Measurements from ENCODE around the gene FETUB.

The FETUB gene

GRCh38 chr3:186639778-186640472, at the start of gene FETUB:
Gene FETUB (plus strand): TSS chr3:186640399. CDS start chr3:186640461, 62 bp downstream.
- Mint-ChIP-seq H3K4me3 (no peak within 1 kb of the TSS), H3K4me1 (ENCODE audit: low read depth) (peaks cover 7% of the 10 kb centered on the region), H3K27me3 (ENCODE audit: low read depth) (peaks cover 18% of the 10 kb centered on the region), H3K36me3 (ENCODE audit: low read depth) (no peaks in the 10 kb centered on the region), H3K27ac (no peak within 1 kb of the TSS), H3K9me3 (no peaks in the 10 kb centered on the region)
- no peak for DNase-seq (ENCODE audit: low spot score)

- peaks cover 18% of the 10 kb centered on the region for H3K4me1 Mint-ChIP-seq (ENCODE audit: low read depth)
Observed at GRCh38 chr3:186590580-186591295, 49.5 kb upstream of the FETUB start.

GRCh38 chr3:186592682-186593081, 47.5 kb upstream of the FETUB start:
- H3K36me3 Mint-ChIP-seq (ENCODE audit: low read depth) = peaks cover 4% of the 10 kb centered on the region
- no peak overlapping the region for H3K4me3 Mint-ChIP-seq
- no peak overlapping the region for H3K27ac Mint-ChIP-seq
- H3K27me3 Mint-ChIP-seq (ENCODE audit: low read depth) = peaks cover 4% of the 10 kb centered on the region
- no peaks in the 10 kb centered on the region for H3K9me3 Mint-ChIP-seq
- no peak for DNase-seq (ENCODE audit: low spot score)
- peaks cover 18% of the 10 kb centered on the region for H3K4me1 Mint-ChIP-seq (ENCODE audit: low read depth)

More at GRCh38 chr3:186590580-186591295, 49.5 kb upstream of the FETUB start:
- DNase-seq (ENCODE audit: low spot score) = no peak
- Mint-ChIP-seq H3K4me3 (no peak overlapping the region), H3K27ac (no peak overlapping the region), H3K36me3 (ENCODE audit: low read depth) (peaks cover 10% of the 10 kb centered on the region), H3K9me3 (no peaks in the 10 kb centered on the region), H3K27me3 (ENCODE audit: low read depth) (peaks cover 3% of the 10 kb centered on the region)

- peaks cover 9% of the 10 kb centered on the region for H3K27me3 Mint-ChIP-seq (ENCODE audit: low read depth)
- no peak for DNase-seq (ENCODE audit: low spot score)
- H3K36me3 Mint-ChIP-seq (ENCODE audit: low read depth) = no peaks in the 10 kb centered on the region
- H3K9me3 Mint-ChIP-seq = no peaks in the 10 kb centered on the region
- H3K4me1 Mint-ChIP-seq (ENCODE audit: low read depth) = peaks cover 12% of the 10 kb centered on the region
- H3K27ac Mint-ChIP-seq = no peak overlapping the region
- no peak overlapping the region for H3K4me3 Mint-ChIP-seq
Observed at GRCh38 chr3:186593862-186594261, 46.3 kb upstream of the FETUB start.

GRCh38 chr3:186594591-186595113, 45.5 kb upstream of the FETUB start:
- peaks cover 12% of the 10 kb centered on the region for H3K27me3 Mint-ChIP-seq (ENCODE audit: low read depth)
- no peaks in the 10 kb centered on the region for H3K36me3 Mint-ChIP-seq (ENCODE audit: low read depth)
- H3K4me3 Mint-ChIP-seq = no peak overlapping the region
- H3K4me1 Mint-ChIP-seq (ENCODE audit: low read depth) = peaks cover 9% of the 10 kb centered on the region
- DNase-seq (ENCODE audit: low spot score) = no peak
- H3K9me3 Mint-ChIP-seq = no peaks in the 10 kb centered on the region
- H3K27ac Mint-ChIP-seq = no peak overlapping the region

- Mint-ChIP-seq H3K4me3 (no peak overlapping the region), H3K4me1 (ENCODE audit: low read depth) (peaks cover 2% of the 10 kb centered on the region), H3K9me3 (no peaks in the 10 kb centered on the region), H3K27me3 (ENCODE audit: low read depth) (peaks cover 14% of the 10 kb centered on the region), H3K36me3 (ENCODE audit: low read depth) (no peaks in the 10 kb centered on the region), H3K27ac (no peak overlapping the region)
- no peak for DNase-seq (ENCODE audit: low spot score)
Observed at GRCh38 chr3:186596568-186597287, 43.5 kb upstream of the FETUB start.

- H3K4me1 Mint-ChIP-seq (ENCODE audit: low read depth) = peaks cover 2% of the 10 kb centered on the region
- DNase-seq (ENCODE audit: low spot score) = no peak
- H3K27me3 Mint-ChIP-seq (ENCODE audit: low read depth) = peaks cover 16% of the 10 kb centered on the region
- H3K4me3 Mint-ChIP-seq = no peak overlapping the region
- no peaks in the 10 kb centered on the region for H3K9me3 Mint-ChIP-seq
- no peak overlapping the region for H3K27ac Mint-ChIP-seq
- no peaks in the 10 kb centered on the region for H3K36me3 Mint-ChIP-seq (ENCODE audit: low read depth)
Observed at GRCh38 chr3:186598108-186598784, 42.0 kb upstream of the FETUB start.

GRCh38 chr3:186598794-186599141, 41.4 kb upstream of the FETUB start:
- DNase-seq (ENCODE audit: low spot score) = no peak
- Mint-ChIP-seq H3K4me1 (ENCODE audit: low read depth) (peaks cover 2% of the 10 kb centered on the region), H3K27me3 (ENCODE audit: low read depth) (peaks cover 14% of the 10 kb centered on the region), H3K36me3 (ENCODE audit: low read depth) (no peaks in the 10 kb centered on the region), H3K9me3 (no peaks in the 10 kb centered on the region), H3K4me3 (no peak overlapping the region), H3K27ac (no peak overlapping the region)

- no peaks in the 10 kb centered on the region for H3K9me3 Mint-ChIP-seq
- no peak overlapping the region for H3K27ac Mint-ChIP-seq
- H3K4me1 Mint-ChIP-seq (ENCODE audit: low read depth) = peaks cover 2% of the 10 kb centered on the region
- no peaks in the 10 kb centered on the region for H3K36me3 Mint-ChIP-seq (ENCODE audit: low read depth)
- no peak for DNase-seq (ENCODE audit: low spot score)
- H3K4me3 Mint-ChIP-seq = no peak overlapping the region
- H3K27me3 Mint-ChIP-seq (ENCODE audit: low read depth) = peaks cover 14% of the 10 kb centered on the region
Observed at GRCh38 chr3:186599142-186599784, 40.9 kb upstream of the FETUB start.

GRCh38 chr3:186599785-186600166, 40.4 kb upstream of the FETUB start:
- H3K9me3 Mint-ChIP-seq = no peaks in the 10 kb centered on the region
- H3K36me3 Mint-ChIP-seq (ENCODE audit: low read depth) = no peaks in the 10 kb centered on the region
- H3K27ac Mint-ChIP-seq = no peak overlapping the region
- no peak overlapping the region for H3K4me3 Mint-ChIP-seq
- peaks cover 2% of the 10 kb centered on the region for H3K4me1 Mint-ChIP-seq (ENCODE audit: low read depth)
- H3K27me3 Mint-ChIP-seq (ENCODE audit: low read depth) = peaks cover 14% of the 10 kb centered on the region
- no peak for DNase-seq (ENCODE audit: low spot score)

GRCh38 chr3:186600896-186601295, 39.3 kb upstream of the FETUB start:
- Mint-ChIP-seq H3K9me3 (no peaks in the 10 kb centered on the region), H3K36me3 (ENCODE audit: low read depth) (no peaks in the 10 kb centered on the region), H3K4me3 (no peak overlapping the region), H3K27ac (no peak overlapping the region), H3K27me3 (ENCODE audit: low read depth) (peaks cover 20% of the 10 kb centered on the region), H3K4me1 (ENCODE audit: low read depth) (peaks cover 2% of the 10 kb centered on the region)
- DNase-seq (ENCODE audit: low spot score) = no peak

GRCh38 chr3:186603159-186603558, 37.0 kb upstream of the FETUB start:
- peaks cover 20% of the 10 kb centered on the region for H3K27me3 Mint-ChIP-seq (ENCODE audit: low read depth)
- H3K4me1 Mint-ChIP-seq (ENCODE audit: low read depth) = peaks cover 2% of the 10 kb centered on the region
- no peak for DNase-seq (ENCODE audit: low spot score)
- no peak overlapping the region for H3K27ac Mint-ChIP-seq
- no peaks in the 10 kb centered on the region for H3K9me3 Mint-ChIP-seq
- H3K36me3 Mint-ChIP-seq (ENCODE audit: low read depth) = no peaks in the 10 kb centered on the region
- no peak overlapping the region for H3K4me3 Mint-ChIP-seq

GRCh38 chr3:186605078-186605477, 35.1 kb upstream of the FETUB start:
- peaks cover 12% of the 10 kb centered on the region for H3K27me3 Mint-ChIP-seq (ENCODE audit: low read depth)
- H3K27ac Mint-ChIP-seq = no peak overlapping the region
- no peaks in the 10 kb centered on the region for H3K36me3 Mint-ChIP-seq (ENCODE audit: low read depth)
- no peak overlapping the region for H3K4me3 Mint-ChIP-seq
- H3K4me1 Mint-ChIP-seq (ENCODE audit: low read depth) = peaks cover 2% of the 10 kb centered on the region
- DNase-seq (ENCODE audit: low spot score) = no peak
- no peaks in the 10 kb centered on the region for H3K9me3 Mint-ChIP-seq
